ENCODE results near the gene PIEZO1. TPM values are rescaled to one million over a fixed set of nuclear protein-coding genes. Genes with fewer than 3 reads are reported as not detected.

The PIEZO1 gene
- total and polyA plus RNA-seq, 2 donors (not counting 1 experiment from before 2014, with no cell fraction given): 108 to 331 TPM

DNA sequence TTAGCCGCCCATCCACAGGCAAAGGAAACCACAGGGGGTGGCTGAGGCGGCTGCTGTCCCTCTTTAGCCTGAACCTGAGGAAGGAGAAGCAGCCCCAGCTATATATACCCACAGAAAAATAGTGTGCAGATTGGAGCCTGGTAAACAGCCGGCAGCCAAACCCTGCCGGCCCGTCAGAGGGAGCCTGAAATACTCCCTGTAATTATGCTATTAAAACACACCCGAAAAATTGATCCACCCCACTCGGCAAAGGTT is 6.8 kb downstream of the PIEZO1 start:
- peak overlapping the region; percentile 33 for H3K27ac Mint-ChIP-seq
- WGBS (ENCODE audit: insufficient coverage): 18% methylated on average over 7 of the region's 7 CpGs
- no peak overlapping the region for H3K4me3 ChIP-seq (ENCODE audit: control extremely low read depth in 1 of 5, extremely low read depth in 1 of 5, insufficient read depth in 1 of 5, low read depth in 2 of 5, low read length in 4 of 5)
- DNase-seq (no peak), ATAC-seq (ENCODE audit: low read depth) (no peak)
- peaks cover 81% of the 10 kb centered on the region for H4K20me1 ChIP-seq (ENCODE audit: control insufficient read depth, insufficient read depth, low read length, poor library complexity, severe bottlenecking)
- H3K4me2 ChIP-seq (replicated peaks; ENCODE audit: low read depth, low read length, poor library complexity, severe bottlenecking): peak overlapping the region; percentile 38
- POLR2A ChIA-PET: no interaction called here
- H3K4me1 Mint-ChIP-seq: peaks cover 50% of the 10 kb centered on the region
- H3K27ac ChIP-seq (ENCODE audit: low read length in 2 of 2): no peak overlapping the region
- H3K9me3 Mint-ChIP-seq (ENCODE audit: insufficient read depth): no peaks in the 10 kb centered on the region
- peaks cover 0 to 10% of the 10 kb centered on the region in 2 experiments for H3K36me3 ChIP-seq (replicated peaks in 1 of 2; ENCODE audit: control extremely low read depth in 1 of 2, control insufficient read depth in 1 of 2, extremely low read depth in 1 of 2, insufficient read depth in 2 of 2, low read length in 1 of 2)
- no peak overlapping the region for H3K9ac ChIP-seq (ENCODE audit: low read length)
- intact Hi-C loops (cut with micrococcal nuclease): no loop called here
- peaks cover 41 to 57% of the 10 kb centered on the region in 2 donors for H3K4me1 ChIP-seq (ENCODE audit: control insufficient read depth in 2 of 2, insufficient read depth in 2 of 2, low read length in 2 of 2)
- H3K79me2 ChIP-seq (ENCODE audit: control insufficient read depth, insufficient read depth, low read length): peaks cover 76% of the 10 kb centered on the region
- no peaks in the 10 kb centered on the region for H3K9me3 ChIP-seq (ENCODE audit: control extremely low read depth in 1 of 3, control insufficient read depth in 2 of 3, insufficient read depth in 1 of 3, low read length in 2 of 3)
- H3K27me3 Mint-ChIP-seq: no peaks in the 10 kb centered on the region
- no peak overlapping the region for H2AFZ ChIP-seq (ENCODE audit: insufficient read depth, low read depth, low read length, poor library complexity, severe bottlenecking)
- TF ChIP-seq EZH2 (IDR thresholded peaks at IDR 0.05; ENCODE audit: borderline replicate concordance, insufficient read depth, low read depth, low read length, poor library complexity, severe bottlenecking) (no peak), CTCF (IDR thresholded peaks at IDR 0.05) (no peak)
- H3K27me3 ChIP-seq (replicated peaks in 1 of 4; ENCODE audit: control extremely low read depth in 1 of 4, control insufficient read depth in 3 of 4, insufficient read depth in 4 of 4, low read length in 3 of 4): no peaks in the 10 kb centered on the region
- CTCF ChIA-PET: interaction anchor here (0.9 kb wide), 2 partner anchors 35 to 41 kb away, joined by 3 to 4 read pairs; no protein-coding TSS in a partner anchor
- no peak overlapping the region for H3K4me3 Mint-ChIP-seq

DNA sequence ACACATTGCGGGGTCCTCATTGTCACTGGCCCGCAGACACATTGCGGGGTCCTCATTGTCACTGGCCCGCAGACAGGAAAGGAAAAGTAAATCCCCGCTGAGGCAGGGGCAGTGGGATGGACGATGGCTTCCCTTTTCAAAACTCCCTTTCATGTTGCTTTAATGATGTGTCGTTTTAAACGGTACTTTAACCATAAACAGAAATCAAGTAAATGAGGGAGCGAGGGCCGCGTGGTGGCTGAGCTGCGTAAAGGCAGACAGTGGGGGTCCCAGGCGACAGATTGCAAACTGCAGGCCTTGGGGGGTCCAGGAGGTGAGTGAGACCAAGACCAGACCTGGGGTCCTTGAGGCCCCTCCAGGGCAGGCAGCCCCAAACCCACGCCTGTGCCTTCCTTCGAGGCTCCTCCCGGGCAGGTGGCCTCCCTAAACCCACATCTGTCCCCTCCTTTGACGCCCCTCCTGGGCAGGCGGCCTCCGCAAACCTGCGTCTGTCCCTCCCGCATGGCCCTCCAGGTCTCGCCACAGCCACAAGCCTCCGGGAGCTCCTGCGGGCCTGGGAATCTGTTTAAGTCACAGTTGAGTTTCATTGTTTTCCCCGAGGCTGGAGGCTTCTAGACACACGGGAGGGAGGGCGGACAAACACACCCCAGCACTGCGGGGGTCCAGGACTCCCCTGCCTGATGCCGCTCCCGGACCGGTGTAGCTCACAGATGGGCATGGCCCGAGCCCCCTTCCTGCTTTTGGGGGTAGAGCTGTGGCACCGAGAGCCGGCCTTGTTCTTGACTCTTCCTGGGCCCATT is 7.3 kb downstream of the PIEZO1 start:
- no peak overlapping the region for H3K4me3 Mint-ChIP-seq
- ATAC-seq (ENCODE audit: low read depth) (no peak), DNase-seq (no peak)
- ChIA-PET POLR2A (no interaction called here), CTCF (interaction anchor here (0.9 to 1.5 kb wide), 3 partner anchors 35 to 40 kb away, joined by 3 to 4 read pairs (median 3); no protein-coding TSS in a partner anchor)
- no peaks in the 10 kb centered on the region for H3K9me3 Mint-ChIP-seq (ENCODE audit: insufficient read depth)
- Histone ChIP-seq H3K9me3 (ENCODE audit: control extremely low read depth in 1 of 3, control insufficient read depth in 2 of 3, insufficient read depth in 1 of 3, low read length in 2 of 3) (no peaks in the 10 kb centered on the region), H3K4me2 (replicated peaks; ENCODE audit: low read depth, low read length, poor library complexity, severe bottlenecking) (peak overlapping the region; percentile 38), H3K4me3 (ENCODE audit: control extremely low read depth in 1 of 5, extremely low read depth in 1 of 5, insufficient read depth in 1 of 5, low read depth in 2 of 5, low read length in 4 of 5) (no peak overlapping the region), H3K4me1 (ENCODE audit: control insufficient read depth in 2 of 2, insufficient read depth in 2 of 2, low read length in 2 of 2) (peaks cover 36 to 52% of the 10 kb centered on the region in 2 donors), H3K27me3 (replicated peaks in 1 of 4; ENCODE audit: control extremely low read depth in 1 of 4, control insufficient read depth in 3 of 4, insufficient read depth in 4 of 4, low read length in 3 of 4) (no peaks in the 10 kb centered on the region), H3K27ac (ENCODE audit: low read length in 2 of 2) (no peak overlapping the region), H3K36me3 (replicated peaks in 1 of 2; ENCODE audit: control extremely low read depth in 1 of 2, control insufficient read depth in 1 of 2, extremely low read depth in 1 of 2, insufficient read depth in 2 of 2, low read length in 1 of 2) (peaks cover 0 to 10% of the 10 kb centered on the region in 2 experiments), H4K20me1 (ENCODE audit: control insufficient read depth, insufficient read depth, low read length, poor library complexity, severe bottlenecking) (peaks cover 86% of the 10 kb centered on the region), H2AFZ (ENCODE audit: insufficient read depth, low read depth, low read length, poor library complexity, severe bottlenecking) (no peak overlapping the region), H3K79me2 (ENCODE audit: control insufficient read depth, insufficient read depth, low read length) (peaks cover 81% of the 10 kb centered on the region), H3K9ac (ENCODE audit: low read length) (no peak overlapping the region)
- peak overlapping the region; percentile 61 for H3K27ac Mint-ChIP-seq
- H3K4me1 Mint-ChIP-seq: peaks cover 48% of the 10 kb centered on the region
- intact Hi-C loops (cut with micrococcal nuclease): no loop called here
- H3K27me3 Mint-ChIP-seq: no peaks in the 10 kb centered on the region
- TF ChIP-seq EZH2 (IDR thresholded peaks at IDR 0.05; ENCODE audit: borderline replicate concordance, insufficient read depth, low read depth, low read length, poor library complexity, severe bottlenecking) (no peak), CTCF (IDR thresholded peaks at IDR 0.05) (no peak)
- 57% methylated on average over 32 of the region's 34 CpGs for WGBS (ENCODE audit: insufficient coverage)

Data from B cell (primary cell).